Endothelial cell of umbilical vein (primary cell): ENCODE results near the gene SLC27A2. TPM values are rescaled to one million over a fixed set of nuclear protein-coding genes. Genes with fewer than 3 reads are reported as not detected.

Source experiments
- BruUV-seq: library from RNA; stranded (reverse); fragments of 400-500 nt; replicated peaks from 2 replicates; lab custom pipeline; 2021; lab: Mats Ljungman, UMichigan
- CTCF ChIA-PET: fragments of 300-600, 350-600 bp; sonication (Branson Sonifier 250); formaldehyde crosslinking; loops from one replicate; lab custom pipeline; 2021; ENCODE audit warnings: antibody characterized with exemption, inconsistent platforms; lab: Charles Lee
- POLR2A ChIA-PET: fragments of 300-600, 350-600 bp; sonication (Branson Sonifier 250); formaldehyde crosslinking; loops from one replicate; lab custom pipeline; 2021; ENCODE audit warnings: antibody characterized with exemption, inconsistent platforms; lab: Charles Lee
- DNase-seq: peaks from one replicate; pipeline ENCODE4 v3.0.0-alpha.2; 2011; ENCODE audit warnings: low read depth, low spot score
- FAIRE-seq: peaks from 2 replicates; lab custom pipeline; 2011; peaks lifted over from hg19 to GRCh38; lab: Jason Lieb, UNC
- H2AFZ ChIP-seq: 2 replicates; pipeline ENCODE4 v1.6.0; 2012; ENCODE audit warnings: low read depth, low read length, control low read depth, inconsistent platforms
- H3K27ac ChIP-seq: 2 replicates; pipeline ENCODE4 v1.5.1; 2011; ENCODE audit warnings: low read depth, mild to moderate bottlenecking, control low read depth, low read length, moderate library complexity; ENCODE audit not compliant: insufficient read depth
- H3K27me3 ChIP-seq, 2 experiments: 2 replicates each; pipeline versions ENCODE4 v1.6.0 to v1.6.1; 2011; ENCODE audit warnings: low read length in 2 of 2, mixed read lengths in 1 of 2; ENCODE audit not compliant: control insufficient read depth in 2 of 2, insufficient read depth in 2 of 2
- H3K36me3 ChIP-seq, 2 experiments: 2 replicates in 1 of 2; 3 replicates in 1 of 2; pipeline ENCODE4 v1.5.1; 2011; ENCODE audit warnings: low read length in 2 of 2, mild to moderate bottlenecking in 1 of 2, moderate library complexity in 1 of 2; ENCODE audit not compliant: control insufficient read depth in 2 of 2, insufficient read depth in 2 of 2; ENCODE audit errors: extremely low read depth in 1 of 2
- H3K4me1 ChIP-seq: 3 replicates; pipeline ENCODE4 v1.5.1; 2011; ENCODE audit warnings: mild to moderate bottlenecking, low read length; ENCODE audit not compliant: control insufficient read depth, insufficient read depth; ENCODE audit errors: extremely low read depth
- H3K4me2 ChIP-seq: 2 replicates; pipeline ENCODE4 v1.6.1; 2011; ENCODE audit warnings: low read length, control low read depth, mixed read lengths; ENCODE audit not compliant: insufficient read depth
- H3K4me3 ChIP-seq, 3 experiments: fragments of 200-600 bp in 1 of 3; sonication (generic), shearing (Covaris generic) in 1 of 3; replicated peaks in 1 of 3; 2 replicates each; pipeline ENCODE4 v1.5.1; 2011 to 2016; ENCODE audit warnings: control low read depth in 3 of 3, low read length in 3 of 3, mild to moderate bottlenecking in 2 of 3, inconsistent platforms in 1 of 3, low read depth in 1 of 3, moderate library complexity in 1 of 3; ENCODE audit not compliant: insufficient read depth in 1 of 3
- H3K79me2 ChIP-seq: 2 replicates; pipeline ENCODE4 v1.6.0; 2012; ENCODE audit warnings: low read length, inconsistent platforms; ENCODE audit not compliant: control insufficient read depth, insufficient read depth
- H3K9ac ChIP-seq: replicated peaks from 2 replicates; pipeline ENCODE3; 2011; ENCODE audit warnings: low read length, control low read depth; ENCODE audit not compliant: insufficient read depth; ENCODE audit errors: extremely low read depth
- H3K9me1 ChIP-seq: replicated peaks from 3 replicates; pipeline ENCODE4 v1.6.0; 2011; ENCODE audit warnings: mild to moderate bottlenecking, low read length; ENCODE audit not compliant: control insufficient read depth, insufficient read depth; ENCODE audit errors: extremely low read depth
- H3K9me3 ChIP-seq: replicated peaks from 2 replicates; pipeline ENCODE4 v1.5.1; 2012; ENCODE audit warnings: low read length, inconsistent platforms; ENCODE audit not compliant: control insufficient read depth, insufficient read depth
- H4K20me1 ChIP-seq: replicated peaks from 2 replicates; pipeline ENCODE3; 2011; ENCODE audit warnings: mild to moderate bottlenecking, low read length; ENCODE audit not compliant: control insufficient read depth, insufficient read depth; ENCODE audit errors: extremely low read depth
- CTCF ChIP-seq, 2 donors: IDR thresholded peaks; 1 replicate in 1 of 2; 2 replicates in 1 of 2; pipeline ENCODE4 v1.5.1; 2011; ENCODE audit warnings: low read length in 2 of 2, mild to moderate bottlenecking in 2 of 2, moderate library complexity in 2 of 2, control low read depth in 1 of 2, inconsistent platforms in 1 of 2, low read depth in 1 of 2; ENCODE audit not compliant: insufficient read depth in 1 of 2; ENCODE audit errors: extremely low read depth in 1 of 2
- EZH2 ChIP-seq: IDR thresholded peaks from 2 replicates; pipeline ENCODE4 v1.6.1; 2012; ENCODE audit warnings: borderline replicate concordance, low read depth, mild to moderate bottlenecking, moderate library complexity, low read length, inconsistent platforms; ENCODE audit not compliant: severe bottlenecking
- FOS ChIP-seq: IDR thresholded peaks from 2 replicates; pipeline ENCODE4 v1.6.1; 2011; ENCODE audit warnings: mild to moderate bottlenecking, low read length, moderate library complexity, borderline replicate concordance; ENCODE audit not compliant: insufficient read depth
- GATA2 ChIP-seq: IDR thresholded peaks from 2 replicates; pipeline ENCODE4 v1.7.0; 2011; ENCODE audit warnings: low read depth, mild to moderate bottlenecking, moderate library complexity, mixed read lengths, low read length; ENCODE audit not compliant: insufficient read length, insufficient read depth
- JUN ChIP-seq: IDR thresholded peaks from 2 replicates; pipeline ENCODE4 v1.6.1; 2011; ENCODE audit warnings: borderline replicate concordance, low read depth; ENCODE audit not compliant: insufficient read length, insufficient read depth
- MAX ChIP-seq: IDR thresholded peaks from 2 replicates; pipeline ENCODE4 v1.6.1; 2011; ENCODE audit not compliant: insufficient read depth, insufficient read length
- MYC ChIP-seq: IDR thresholded peaks from one replicate; pipeline ENCODE4 v1.6.1; 2011; ENCODE audit warnings: mild to moderate bottlenecking, low read depth, low read length
- POLR2A ChIP-seq: IDR thresholded peaks from 2 replicates; pipeline ENCODE4 v1.6.1; 2012; ENCODE audit warnings: low read depth, mild to moderate bottlenecking, control low read depth, low read length
- POLR2AphosphoS5 ChIP-seq: IDR thresholded peaks from 2 replicates; pipeline ENCODE4 v1.6.1; 2012; ENCODE audit warnings: low read depth, mild to moderate bottlenecking, control low read depth, low read length, moderate library complexity; ENCODE audit not compliant: insufficient read depth
- dilution Hi-C: fragments of 300-500 bp; cut with MboI; formaldehyde crosslinking; loops from one replicate; pipeline ENCODE4 v1.15.0; 2019; ENCODE audit warnings: low sequenced_read_pairs; ENCODE audit not compliant: extremely low pct_ligation_motif_present
- intact Hi-C: fragments of 100-400 bp; cut with micrococcal nuclease; formaldehyde crosslinking; loops from one replicate; pipeline ENCODE4 v1.10.0; 2022
- polyA plus RNA-seq, 4 experiments: library from polyadenylated mRNA; depleted of rRNA in 3 of 4; stranded (reverse) in 3 of 4; unstranded in 1 of 4; fragments of >200 nt; gene quantifications; 2 replicates each; pipeline versions ENCODE4 v1.2.1 to v1.2.3, GENCODE V29; 2011 to 2012; ENCODE audit warnings: missing spikeins in 1 of 4
- total RNA-seq: library from RNA; stranded (reverse); gene quantifications from 2 replicates; pipeline ENCODE4 v1.2.3, GENCODE V29; 2021

Gene SLC27A2
- total and polyA plus RNA-seq, 2 donors (not counting 3 experiments of a cell fraction or from before 2014, with no cell fraction given) = not detected

- intact Hi-C loops = no loop called here
- DNase-seq = no peak
- TF ChIP-seq GATA2 = no peak
- TF ChIP-seq POLR2A = no peak
- no peak for TF ChIP-seq JUN
- no peak for TF ChIP-seq POLR2AphosphoS5
- no peak for TF ChIP-seq CTCF (IDR thresholded peaks at IDR 0.05; ENCODE audit: extremely low read depth in 1 of 2, insufficient read depth in 1 of 2, low read depth in 1 of 2, low read length in 2 of 2)
- TF ChIP-seq EZH2 = no peak
- TF ChIP-seq MYC = no peak
- TF ChIP-seq MAX = no peak
- no peak for TF ChIP-seq FOS
These were observed 36.3 kb downstream of the SLC27A2 start for GRCh38 chr15:50218291-50218690.

More at GRCh38 chr15:50218291-50218690, 36.3 kb downstream of the SLC27A2 start:
- Histone ChIP-seq H3K4me1 (no peaks in the 10 kb centered on the region), H3K27ac (no peak overlapping the region), H3K9me3 (no peaks in the 10 kb centered on the region), H3K4me2 (no peak overlapping the region), H3K27me3 (peaks cover 2 to 3% of the 10 kb centered on the region in 2 experiments), H4K20me1 (no peaks in the 10 kb centered on the region), H2AFZ (no peak overlapping the region), H3K9ac (no peak overlapping the region), H3K9me1 (no peaks in the 10 kb centered on the region), H3K79me2 (no peaks in the 10 kb centered on the region), H3K4me3 (no peak overlapping the region), H3K36me3 (no peaks in the 10 kb centered on the region)
- ChIA-PET CTCF (interaction anchor here (0.9 kb wide), 1 partner anchor 97 kb away, joined by 3 read pairs; no protein-coding TSS in a partner anchor), POLR2A (no interaction called here)
- FAIRE-seq = no peak
- dilution Hi-C loops = no loop called here
- BruUV-seq = TSS peak; percentile 22
